HepG2 (cell line): ENCODE data around the gene PCTP. TPM values are rescaled to one million over a fixed set of nuclear protein-coding genes. Genes with fewer than 3 reads are reported as not detected.
A peak's percentile ranks its signal among the peaks of the same experiment; 100 is the strongest.

ENCODE experiments used
- ATAC-seq: fragments of 200-7000 bp; cut with Tn5 transposase; 3 replicates; pipeline ENCODE4 v1.9.1; 2020; ENCODE audit warnings: mild to moderate bottlenecking, moderate library complexity
- BruUV-seq: library from RNA; stranded (reverse); fragments of 400-500 nt; replicated peaks from 2 replicates; lab custom pipeline; 2021; lab: Mats Ljungman, UMichigan
- CTCF ChIA-PET: fragments of 300-600 bp; formaldehyde crosslinking; extraction: SDS; loops from one replicate; lab custom pipeline; 2021; ENCODE audit warnings: low total read pairs, inconsistent platforms, low intra/inter-chr PET ratio; lab: Yijun Ruan, JAX
- POLR2A ChIA-PET: fragments of 350-600 bp; sonication (Branson Sonifier 250); formaldehyde crosslinking; loops from one replicate; lab custom pipeline; 2020; ENCODE audit warnings: antibody characterized with exemption, inconsistent platforms; lab: Yijun Ruan, JAX
- DNase-seq: peaks from one replicate; pipeline ENCODE4 v3.0.0-alpha.2; 2015; ENCODE audit warnings: low spot score
- FAIRE-seq: peaks from 3 replicates; lab custom pipeline; 2011; peaks lifted over from hg19 to GRCh38; lab: Jason Lieb, UNC
- H2AFZ ChIP-seq: one replicate; pipeline ENCODE4 v1.6.1; 2011; ENCODE audit warnings: low read length, inconsistent platforms
- H3K27ac ChIP-seq: fragments of 300-600 bp; 3 replicates; pipeline ENCODE4 v1.8.0; 2011; ENCODE audit warnings: mixed run types, mild to moderate bottlenecking, mixed read lengths, low read length, inconsistent platforms; ENCODE audit not compliant: insufficient read depth; ENCODE audit errors: extremely low read length
- H3K27me3 ChIP-seq, 2 experiments: fragments of 200-600 bp in 1 of 2; 2 replicates in 1 of 2; 3 replicates in 1 of 2; pipeline versions ENCODE4 v1.6.0 to v1.8.0; 2011; ENCODE audit warnings: low read length in 2 of 2, mild to moderate bottlenecking in 2 of 2, moderate library complexity in 2 of 2, inconsistent platforms in 1 of 2; ENCODE audit not compliant: insufficient read depth in 2 of 2, control insufficient read depth in 1 of 2
- H3K36me3 ChIP-seq, 2 experiments: fragments of 200-600 bp in 1 of 2; replicated peaks in 1 of 2; 2 replicates in 1 of 2; 3 replicates in 1 of 2; pipeline versions ENCODE4 v1.5.1 to v1.8.0; 2011; ENCODE audit warnings: low read length in 2 of 2, inconsistent platforms in 1 of 2; ENCODE audit not compliant: insufficient read depth in 2 of 2, control insufficient read depth in 1 of 2
- H3K4me1 ChIP-seq: 2 replicates; pipeline ENCODE4 v1.5.1; 2012; ENCODE audit warnings: low read length, inconsistent platforms; ENCODE audit not compliant: insufficient read depth
- H3K4me2 ChIP-seq: 2 replicates; pipeline ENCODE4 v1.6.0; 2011; ENCODE audit warnings: low read depth, low read length, inconsistent platforms
- H3K4me3 ChIP-seq, 3 experiments: fragments of 200-600 bp in 1 of 3; sonication (generic), shearing (Covaris generic) in 1 of 3; replicated peaks in 1 of 3; 2 replicates each; pipeline ENCODE4 v1.5.1; 2011 to 2016; ENCODE audit warnings: low read length in 3 of 3, inconsistent platforms in 2 of 3, low read depth in 2 of 3, mild to moderate bottlenecking in 2 of 3, control low read depth in 1 of 3, mixed read lengths in 1 of 3; ENCODE audit not compliant: insufficient read depth in 1 of 3
- H3K79me2 ChIP-seq: one replicate; pipeline ENCODE4 v1.6.1; 2011; ENCODE audit warnings: low read length, inconsistent platforms; ENCODE audit not compliant: insufficient read depth
- H3K9ac ChIP-seq: 2 replicates; pipeline ENCODE4 v1.6.0; 2011; ENCODE audit warnings: mild to moderate bottlenecking, low read depth, low read length, inconsistent platforms; ENCODE audit not compliant: insufficient read depth
- H3K9me3 ChIP-seq: 2 replicates; pipeline ENCODE4 v1.5.1; 2012; ENCODE audit warnings: mild to moderate bottlenecking, low read length
- H4K20me1 ChIP-seq: 2 replicates; pipeline ENCODE4 v1.6.0; 2011; ENCODE audit warnings: inconsistent platforms, mild to moderate bottlenecking, low read length, moderate library complexity; ENCODE audit not compliant: insufficient read depth
- CREB1 ChIP-seq, 2 experiments: fragments of 450-650 bp in 1 of 2; IDR thresholded peaks; 2 replicates each; pipeline ENCODE4 v1.6.1; 2016 to 2017; ENCODE audit warnings: control low read depth in 1 of 2, mild to moderate bottlenecking in 1 of 2, missing compliant biosample characterization in 1 of 2, missing genetic modification characterization in 1 of 2
- ELF4 ChIP-seq: sonication (generic); formaldehyde crosslinking; IDR thresholded peaks from 2 replicates; pipeline ENCODE4 v1.5.0; 2020; ENCODE audit warnings: missing genetic modification reagents, mild to moderate bottlenecking, moderate library complexity, borderline replicate concordance
- PHF21A ChIP-seq: sonication (generic); formaldehyde crosslinking; IDR thresholded peaks from 2 replicates; pipeline ENCODE4 v1.5.0; 2020; ENCODE audit warnings: mild to moderate bottlenecking, missing genetic modification reagents
- ZNF777 ChIP-seq: sonication (generic); formaldehyde crosslinking; IDR thresholded peaks from 2 replicates; pipeline ENCODE4 v1.4.0; 2020; ENCODE audit warnings: missing genetic modification reagents
- WGBS: methylation state at CpG from one replicate; pipeline ENCODE4 v1.1.6; 2017; ENCODE audit warnings: low lambda C conversion rate; 5-methylcytosine and 5-hydroxymethylcytosine counted together
- in situ Hi-C: cut with HindIII; loops from 2 replicates; pipeline ENCODE4 v1.10.0; 2017; ENCODE audit warnings: low pct_unique_long_range_greater_than_20kb; ENCODE audit not compliant: extremely low pct_ligation_motif_present
- intact Hi-C: fragments of 100-400 bp; cut with micrococcal nuclease; formaldehyde crosslinking; loops from one replicate; pipeline ENCODE4 v1.10.0; 2022; ENCODE audit not compliant: unreplicated experiment
- polyA plus RNA-seq, 8 experiments: library from polyadenylated mRNA; depleted of rRNA in 3 of 8; stranded (reverse) in 7 of 8; unstranded in 1 of 8; fragments of >200 nt; fragmentation: Illumina TruSeq in 4 of 8; extraction: Trizol in 4 of 8; gene quantifications; 2 replicates each; pipeline versions ENCODE4 v1.2.1 to v1.2.3, GENCODE V29; 2011 to 2016; ENCODE audit warnings: low read depth in 4 of 8, missing spikeins in 1 of 8, mixed read lengths in 1 of 8; ENCODE audit not compliant: insufficient read depth in 1 of 8
- total RNA-seq, 5 experiments: library from RNA; depleted of rRNA; stranded (reverse); fragments of >200 nt; fragmentation: Illumina TruSeq; extraction: Trizol; gene quantifications; 2 replicates each; pipeline ENCODE4 v1.2.3, GENCODE V29; 2016; ENCODE audit warnings: low read depth in 1 of 5

The PCTP gene
- total and polyA plus RNA-seq, 2 of the 13 experiments (the other 11 are each of a cell fraction or from before 2014, with no cell fraction given): 37.1 to 50.7 TPM

DNA sequence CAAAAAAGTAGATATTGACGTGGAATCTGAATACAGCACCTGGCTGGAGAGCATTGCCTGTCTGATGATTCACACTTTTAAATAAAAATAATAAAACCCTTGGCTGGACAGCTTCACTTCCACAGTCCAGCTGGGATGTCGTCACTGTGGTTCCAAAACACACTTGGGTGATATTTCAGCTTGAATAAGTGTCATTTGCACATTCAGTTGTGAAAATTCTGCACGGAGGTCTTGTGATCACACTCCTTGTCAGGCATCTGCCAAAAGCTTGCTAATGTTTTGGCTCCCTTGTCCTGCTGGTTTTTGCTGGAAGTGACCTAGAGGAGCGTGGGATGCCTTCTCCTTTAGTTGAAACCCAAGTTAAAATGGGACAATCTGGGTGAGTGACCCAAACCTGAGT lies 60.7 kb downstream of the PCTP start:
- no peaks in the 10 kb centered on the region for H3K79me2 ChIP-seq
- intact Hi-C loops: no loop called here
- WGBS: 15% methylated on average over 4 of the region's 4 CpGs
- H4K20me1 ChIP-seq: no peaks in the 10 kb centered on the region
- FAIRE-seq (no peak), DNase-seq (no peak), ATAC-seq (no peak)
- H3K4me3 ChIP-seq: no peak overlapping the region
- H3K27me3 ChIP-seq: peaks cover 0 to 6% of the 10 kb centered on the region in 2 experiments; a peak in 1 of 5 replicates
- no peak overlapping the region for H3K4me2 ChIP-seq
- H3K36me3 ChIP-seq: no peaks in the 10 kb centered on the region
- no peak overlapping the region for H3K27ac ChIP-seq
- TF ChIP-seq ELF4 (CRISPR knock-in tag) (no peak), CREB1 (IDR thresholded peaks at IDR 0.05) (0 out of 2 replicates have a peak, but pooled peaks have one; percentile 10), CREB1 (CRISPR knock-in tag; IDR thresholded peaks at IDR 0.05) (no peak), PHF21A (CRISPR knock-in tag) (no peak)
- CTCF ChIA-PET: no interaction called here
- H3K9me3 ChIP-seq: no peaks in the 10 kb centered on the region
- H3K4me1 ChIP-seq: peaks cover 6% of the 10 kb centered on the region; the same call in 1 of the 2 replicates
- H2AFZ ChIP-seq: no peak overlapping the region
- no peak overlapping the region for H3K9ac ChIP-seq
- POLR2A ChIA-PET: no interaction called here
- in situ Hi-C loops: no loop called here
- BruUV-seq: no TSS peak

- ChIA-PET CTCF (no interaction called here), POLR2A (no interaction called here)
- H2AFZ ChIP-seq: no peak overlapping the region
- intact Hi-C loops: no loop called here
- no peaks in the 10 kb centered on the region for H3K79me2 ChIP-seq
- H3K9ac ChIP-seq: no peak overlapping the region
- peaks cover 0 to 6% of the 10 kb centered on the region in 2 experiments; a peak in 1 of 5 replicates for H3K27me3 ChIP-seq
- H3K27ac ChIP-seq: no peak overlapping the region
- FAIRE-seq: no peak
- H3K9me3 ChIP-seq: no peaks in the 10 kb centered on the region
- no peaks in the 10 kb centered on the region for H4K20me1 ChIP-seq
- DNase-seq: no peak
- no TSS peak for BruUV-seq
- no peaks in the 10 kb centered on the region for H3K36me3 ChIP-seq
- H3K4me2 ChIP-seq: no peak overlapping the region
- H3K4me3 ChIP-seq: no peak overlapping the region
- peaks cover 6% of the 10 kb centered on the region; the same call in 1 of the 2 replicates for H3K4me1 ChIP-seq
- WGBS: 1% methylated on average over 3 of the region's 3 CpGs
- no peak for ATAC-seq
- TF ChIP-seq ZNF777 (CRISPR knock-in tag): no peak
- in situ Hi-C loops: no loop called here
These were observed 61.5 kb downstream of the PCTP start for GRCh38 chr17:55812323-55812722.
